ENCODE data around the gene KCTD3. TPM values are rescaled to one million over a fixed set of nuclear protein-coding genes. Genes with fewer than 3 reads are reported as not detected.

KCTD3 gene
- total and polyA plus RNA-seq, 2 donors from 2014 or later = 20.3 to 41.6 TPM

DNA sequence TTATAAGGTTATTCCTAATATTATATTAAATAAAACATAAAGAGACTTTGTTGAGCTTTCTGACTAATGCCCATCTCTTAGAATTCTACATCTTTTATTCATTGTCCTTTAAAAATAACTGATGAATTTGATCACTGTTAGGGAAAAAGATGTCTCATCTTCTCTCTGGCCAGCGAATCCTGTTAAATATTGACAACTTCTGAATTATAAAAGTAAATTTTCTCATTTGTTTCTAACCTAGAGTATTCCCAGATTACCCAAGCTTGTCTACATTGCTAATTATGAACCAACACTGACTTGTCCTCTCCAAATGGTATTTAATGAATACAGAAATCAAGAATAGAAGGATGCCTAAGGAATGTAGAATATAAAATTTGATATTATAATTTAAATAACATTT lies 24.8 kb upstream of the KCTD3 start:
- no peak for FAIRE-seq

DNA sequence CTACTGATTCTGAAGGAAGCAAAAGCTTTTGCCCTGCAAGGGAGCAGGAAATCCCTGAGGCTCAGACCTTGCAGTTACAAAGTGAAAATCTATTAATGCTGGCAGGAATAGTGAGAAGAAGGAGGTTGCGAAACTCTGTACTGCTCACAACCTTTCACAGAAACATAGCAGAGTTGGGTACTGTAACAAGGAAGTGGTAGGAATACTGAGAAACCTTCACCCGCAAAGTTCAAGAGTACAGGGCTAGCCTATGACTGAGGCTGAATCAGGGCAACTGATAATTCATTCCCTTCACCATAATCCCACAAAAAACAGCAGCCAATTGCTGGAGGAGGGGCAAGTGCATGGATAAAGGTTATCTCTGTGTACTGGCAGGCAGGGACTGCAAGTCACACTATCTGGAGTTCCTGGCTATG lies 23.9 kb upstream of the KCTD3 start:
- FAIRE-seq (no peak), DNase-seq (no peak)
- H3K4me3 ChIP-seq (ENCODE audit: low read length in 3 of 3) = no peak overlapping the region

More for the DNA sequence above, 24.8 kb upstream of the KCTD3 start:
- peaks cover 0 to 11% (median 7%) of the 10 kb centered on the region in 3 donors for H3K9me3 ChIP-seq (ENCODE audit: control insufficient read depth in 2 of 3, insufficient read depth in 1 of 3, low read length in 3 of 3)
- H3K27me3 ChIP-seq (ENCODE audit: control insufficient read depth, insufficient read depth, low read length) = no peaks in the 10 kb centered on the region
- H3K27ac ChIP-seq (ENCODE audit: low read depth in 2 of 2, low read length in 2 of 2) = no peak overlapping the region
- intact Hi-C loops (cut with DNase I) = no loop called here
- no peak for DNase-seq
- no peaks in the 10 kb centered on the region for H3K4me1 ChIP-seq (ENCODE audit: control insufficient read depth in 2 of 3, insufficient read depth in 2 of 3, low read depth in 1 of 3, low read length in 3 of 3)
- H3K4me3 ChIP-seq (ENCODE audit: low read length in 3 of 3) = no peak overlapping the region
- no peaks in the 10 kb centered on the region for H3K36me3 ChIP-seq (ENCODE audit: control insufficient read depth in 2 of 3, insufficient read depth in 3 of 3, low read length in 3 of 3)
- no peak overlapping the region for H3K9ac ChIP-seq (ENCODE audit: low read length in 3 of 3)
- TF ChIP-seq, protein P1, sequence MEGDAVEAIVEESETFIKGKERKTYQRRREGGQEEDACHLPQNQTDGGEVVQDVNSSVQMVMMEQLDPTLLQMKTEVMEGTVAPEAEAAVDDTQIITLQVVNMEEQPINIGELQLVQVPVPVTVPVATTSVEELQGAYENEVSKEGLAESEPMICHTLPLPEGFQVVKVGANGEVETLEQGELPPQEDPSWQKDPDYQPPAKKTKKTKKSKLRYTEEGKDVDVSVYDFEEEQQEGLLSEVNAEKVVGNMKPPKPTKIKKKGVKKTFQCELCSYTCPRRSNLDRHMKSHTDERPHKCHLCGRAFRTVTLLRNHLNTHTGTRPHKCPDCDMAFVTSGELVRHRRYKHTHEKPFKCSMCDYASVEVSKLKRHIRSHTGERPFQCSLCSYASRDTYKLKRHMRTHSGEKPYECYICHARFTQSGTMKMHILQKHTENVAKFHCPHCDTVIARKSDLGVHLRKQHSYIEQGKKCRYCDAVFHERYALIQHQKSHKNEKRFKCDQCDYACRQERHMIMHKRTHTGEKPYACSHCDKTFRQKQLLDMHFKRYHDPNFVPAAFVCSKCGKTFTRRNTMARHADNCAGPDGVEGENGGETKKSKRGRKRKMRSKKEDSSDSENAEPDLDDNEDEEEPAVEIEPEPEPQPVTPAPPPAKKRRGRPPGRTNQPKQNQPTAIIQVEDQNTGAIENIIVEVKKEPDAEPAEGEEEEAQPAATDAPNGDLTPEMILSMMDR (IDR thresholded peaks at IDR 0.05; ENCODE audit: borderline replicate concordance, extremely low read depth, insufficient read depth) = no peak

DNA sequence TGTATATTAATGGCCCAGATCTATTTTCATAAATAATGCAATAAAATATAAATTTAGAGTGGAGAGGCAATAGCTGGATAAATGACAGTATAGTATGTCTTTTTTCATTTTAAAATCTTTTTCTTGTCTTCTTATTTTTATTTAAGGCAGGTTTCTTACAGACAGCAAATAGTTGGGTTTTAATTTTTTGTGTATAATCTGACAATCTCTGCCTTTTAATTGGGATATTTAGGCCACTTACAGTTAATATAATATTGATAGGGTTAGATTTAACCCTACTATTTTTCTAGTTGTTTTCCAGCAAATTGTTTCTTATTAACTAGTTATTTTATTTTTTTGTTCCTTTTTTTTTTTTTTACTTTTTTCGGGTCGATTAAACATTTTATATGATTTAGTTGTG lies 23.3 kb upstream of the KCTD3 start:
- H3K27ac ChIP-seq (ENCODE audit: low read depth in 2 of 2, low read length in 2 of 2) = no peak overlapping the region
- H3K4me3 ChIP-seq (ENCODE audit: low read length in 3 of 3) = no peak overlapping the region
- H3K9ac ChIP-seq (ENCODE audit: low read length in 3 of 3) = no peak overlapping the region
- H3K4me1 ChIP-seq (ENCODE audit: control insufficient read depth in 2 of 3, insufficient read depth in 2 of 3, low read depth in 1 of 3, low read length in 3 of 3) = no peaks in the 10 kb centered on the region
- H3K9me3 ChIP-seq (ENCODE audit: control insufficient read depth in 2 of 3, insufficient read depth in 1 of 3, low read length in 3 of 3) = peaks cover 0 to 11% (median 7%) of the 10 kb centered on the region in 3 donors
- H3K27me3 ChIP-seq (ENCODE audit: control insufficient read depth, insufficient read depth, low read length) = no peaks in the 10 kb centered on the region
- FAIRE-seq (no peak), DNase-seq (no peak)
- H3K36me3 ChIP-seq (ENCODE audit: control insufficient read depth in 2 of 3, insufficient read depth in 3 of 3, low read length in 3 of 3) = no peaks in the 10 kb centered on the region
- intact Hi-C loops (cut with DNase I) = no loop called here
- TF ChIP-seq, protein P1 (IDR thresholded peaks at IDR 0.05; ENCODE audit: borderline replicate concordance, extremely low read depth, insufficient read depth) = no peak

More for the DNA sequence above, 23.9 kb upstream of the KCTD3 start:
- Histone ChIP-seq H3K9me3 (ENCODE audit: control insufficient read depth in 2 of 3, insufficient read depth in 1 of 3, low read length in 3 of 3) (peaks cover 0 to 11% (median 7%) of the 10 kb centered on the region in 3 donors), H3K4me1 (ENCODE audit: control insufficient read depth in 2 of 3, insufficient read depth in 2 of 3, low read depth in 1 of 3, low read length in 3 of 3) (no peaks in the 10 kb centered on the region), H3K27me3 (ENCODE audit: control insufficient read depth, insufficient read depth, low read length) (no peaks in the 10 kb centered on the region), H3K9ac (ENCODE audit: low read length in 3 of 3) (no peak overlapping the region), H3K36me3 (ENCODE audit: control insufficient read depth in 2 of 3, insufficient read depth in 3 of 3, low read length in 3 of 3) (no peaks in the 10 kb centered on the region), H3K27ac (ENCODE audit: low read depth in 2 of 2, low read length in 2 of 2) (no peak overlapping the region)
- intact Hi-C loops (cut with DNase I) = no loop called here
- TF ChIP-seq, protein P1 (IDR thresholded peaks at IDR 0.05; ENCODE audit: borderline replicate concordance, extremely low read depth, insufficient read depth) = no peak

DNA sequence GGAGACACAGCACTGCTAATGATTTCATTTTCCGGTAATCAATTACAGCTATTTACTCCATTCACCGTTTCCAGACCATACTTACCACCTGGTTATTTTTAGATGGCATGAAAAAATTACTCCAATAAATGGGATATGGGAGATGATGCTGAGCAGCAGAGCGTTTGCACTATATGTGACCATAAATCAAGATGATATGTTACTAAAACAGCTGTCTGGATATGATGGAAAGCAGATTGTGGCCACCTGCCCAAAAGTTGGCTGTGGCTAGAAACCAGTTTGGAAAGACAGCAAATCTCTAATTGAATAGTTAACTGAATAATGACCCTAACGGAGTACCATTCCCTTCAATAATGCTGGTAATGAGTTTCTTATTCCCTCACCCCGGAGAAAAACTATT lies 22.5 kb upstream of the KCTD3 start:
- Histone ChIP-seq H3K4me1 (ENCODE audit: control insufficient read depth in 2 of 3, insufficient read depth in 2 of 3, low read depth in 1 of 3, low read length in 3 of 3) (no peaks in the 10 kb centered on the region), H3K27ac (ENCODE audit: low read depth in 2 of 2, low read length in 2 of 2) (no peak overlapping the region), H3K9me3 (ENCODE audit: control insufficient read depth in 2 of 3, insufficient read depth in 1 of 3, low read length in 3 of 3) (peaks cover 0 to 11% (median 7%) of the 10 kb centered on the region in 3 donors), H3K27me3 (ENCODE audit: control insufficient read depth, insufficient read depth, low read length) (no peaks in the 10 kb centered on the region), H3K36me3 (ENCODE audit: control insufficient read depth in 2 of 3, insufficient read depth in 3 of 3, low read length in 3 of 3) (no peaks in the 10 kb centered on the region), H3K9ac (ENCODE audit: low read length in 3 of 3) (no peak overlapping the region), H3K4me3 (ENCODE audit: low read length in 3 of 3) (no peak overlapping the region)
- intact Hi-C loops (cut with DNase I) = no loop called here
- FAIRE-seq (no peak), DNase-seq (no peak)
- TF ChIP-seq, protein P1 (IDR thresholded peaks at IDR 0.05; ENCODE audit: borderline replicate concordance, extremely low read depth, insufficient read depth) = no peak

Measured in kidney (tissue), 14 donors.